ENCODE data around the gene KCNK4. TPM values are rescaled to one million over a fixed set of nuclear protein-coding genes. Genes with fewer than 3 reads are reported as not detected.

KCNK4 gene
- total and polyA plus RNA-seq, 4 donors: not detected

GRCh38 chr11:64256300-64256699 is 34.8 kb upstream of the KCNK4 start (continued):
- TF ChIP-seq, protein P1, sequence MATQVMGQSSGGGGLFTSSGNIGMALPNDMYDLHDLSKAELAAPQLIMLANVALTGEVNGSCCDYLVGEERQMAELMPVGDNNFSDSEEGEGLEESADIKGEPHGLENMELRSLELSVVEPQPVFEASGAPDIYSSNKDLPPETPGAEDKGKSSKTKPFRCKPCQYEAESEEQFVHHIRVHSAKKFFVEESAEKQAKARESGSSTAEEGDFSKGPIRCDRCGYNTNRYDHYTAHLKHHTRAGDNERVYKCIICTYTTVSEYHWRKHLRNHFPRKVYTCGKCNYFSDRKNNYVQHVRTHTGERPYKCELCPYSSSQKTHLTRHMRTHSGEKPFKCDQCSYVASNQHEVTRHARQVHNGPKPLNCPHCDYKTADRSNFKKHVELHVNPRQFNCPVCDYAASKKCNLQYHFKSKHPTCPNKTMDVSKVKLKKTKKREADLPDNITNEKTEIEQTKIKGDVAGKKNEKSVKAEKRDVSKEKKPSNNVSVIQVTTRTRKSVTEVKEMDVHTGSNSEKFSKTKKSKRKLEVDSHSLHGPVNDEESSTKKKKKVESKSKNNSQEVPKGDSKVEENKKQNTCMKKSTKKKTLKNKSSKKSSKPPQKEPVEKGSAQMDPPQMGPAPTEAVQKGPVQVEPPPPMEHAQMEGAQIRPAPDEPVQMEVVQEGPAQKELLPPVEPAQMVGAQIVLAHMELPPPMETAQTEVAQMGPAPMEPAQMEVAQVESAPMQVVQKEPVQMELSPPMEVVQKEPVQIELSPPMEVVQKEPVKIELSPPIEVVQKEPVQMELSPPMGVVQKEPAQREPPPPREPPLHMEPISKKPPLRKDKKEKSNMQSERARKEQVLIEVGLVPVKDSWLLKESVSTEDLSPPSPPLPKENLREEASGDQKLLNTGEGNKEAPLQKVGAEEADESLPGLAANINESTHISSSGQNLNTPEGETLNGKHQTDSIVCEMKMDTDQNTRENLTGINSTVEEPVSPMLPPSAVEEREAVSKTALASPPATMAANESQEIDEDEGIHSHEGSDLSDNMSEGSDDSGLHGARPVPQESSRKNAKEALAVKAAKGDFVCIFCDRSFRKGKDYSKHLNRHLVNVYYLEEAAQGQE (IDR thresholded peaks at IDR 0.05): no peak
- TF ChIP-seq TAF1 (conservative IDR thresholded peaks at IDR 0.05): no peak
- no peak for TF ChIP-seq HNF4A (conservative IDR thresholded peaks at IDR 0.05)
- TF ChIP-seq RAD21 (IDR thresholded peaks at IDR 0.05): no peak

- Histone ChIP-seq H3K27me3 (ENCODE audit: control insufficient read depth in 4 of 4, insufficient read depth in 4 of 4, low read length in 3 of 4) (no peaks in the 10 kb centered on the region), H3K9ac (ENCODE audit: low read depth in 1 of 2, low read length in 2 of 2) (no peak overlapping the region), H3K36me3 (ENCODE audit: control insufficient read depth in 4 of 4, insufficient read depth in 3 of 4, low read depth in 1 of 4, low read length in 3 of 4) (peaks cover 0 to 13% (median 4%) of the 10 kb centered on the region in 4 donors), H3K27ac (ENCODE audit: low read depth in 1 of 2, low read length in 2 of 2) (no peak overlapping the region), H3K4me3 (ENCODE audit: low read depth in 1 of 3, low read length in 3 of 3) (no peak overlapping the region), H3K9me3 (ENCODE audit: control insufficient read depth in 4 of 4, low read length in 3 of 4) (no peaks in the 10 kb centered on the region), H3K4me1 (ENCODE audit: control insufficient read depth in 4 of 4, insufficient read depth in 4 of 4, low read length in 3 of 4) (no peaks in the 10 kb centered on the region)
- no peak for DNase-seq (ENCODE audit: low spot score)
- 92% methylated on average over 24 of the region's 24 CpGs for WGBS
- TF ChIP-seq FOXA2 (IDR thresholded peaks at IDR 0.05): no peak
These were observed 32.7 kb upstream of the KCNK4 start for GRCh38 chr11:64258356-64258755.

DNA sequence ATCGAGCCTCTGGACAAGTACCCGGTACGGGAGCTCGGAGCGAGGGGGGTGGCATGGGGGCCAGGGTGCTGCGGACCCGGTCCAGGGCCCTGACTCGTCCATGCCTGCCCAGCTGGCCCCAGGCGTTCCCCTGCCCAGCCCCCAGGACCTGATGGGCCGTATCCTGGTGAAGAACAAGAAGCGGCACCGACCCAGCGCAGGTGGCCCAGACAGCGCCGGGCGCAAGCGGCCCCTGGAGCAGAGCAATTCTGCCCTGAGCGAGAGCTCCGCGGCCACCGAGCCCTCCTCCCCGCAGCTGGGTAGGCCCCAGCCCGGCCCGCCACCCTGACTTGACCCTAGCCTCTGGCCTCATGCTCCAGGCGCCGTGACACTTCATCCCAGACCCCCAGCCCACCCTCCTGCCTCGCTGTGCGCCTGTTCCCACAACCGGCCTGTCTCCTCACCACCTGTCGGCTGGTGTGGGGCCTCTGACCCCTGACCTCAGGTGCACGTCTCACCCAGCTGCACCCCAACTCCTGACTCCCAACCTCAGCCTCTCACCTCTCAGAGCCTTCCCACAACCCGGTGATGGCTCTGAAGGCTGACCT is 32.1 kb upstream of the KCNK4 start:
- WGBS: 93% methylated on average over 32 of the region's 32 CpGs
- no peak overlapping the region for H3K9ac ChIP-seq (ENCODE audit: low read depth in 1 of 2, low read length in 2 of 2)
- H3K27me3 ChIP-seq (ENCODE audit: control insufficient read depth in 4 of 4, insufficient read depth in 4 of 4, low read length in 3 of 4): no peaks in the 10 kb centered on the region
- H3K4me3 ChIP-seq (ENCODE audit: low read depth in 1 of 3, low read length in 3 of 3): no peak overlapping the region
- H3K36me3 ChIP-seq (ENCODE audit: control insufficient read depth in 4 of 4, insufficient read depth in 3 of 4, low read depth in 1 of 4, low read length in 3 of 4): peaks cover 0 to 14% (median 4%) of the 10 kb centered on the region in 4 donors
- no peak for DNase-seq (ENCODE audit: low spot score)
- no peaks in the 10 kb centered on the region for H3K4me1 ChIP-seq (ENCODE audit: control insufficient read depth in 4 of 4, insufficient read depth in 4 of 4, low read length in 3 of 4)
- H3K27ac ChIP-seq (ENCODE audit: low read depth in 1 of 2, low read length in 2 of 2): no peak overlapping the region
- H3K9me3 ChIP-seq (ENCODE audit: control insufficient read depth in 4 of 4, low read length in 3 of 4): no peaks in the 10 kb centered on the region
- TF ChIP-seq RXRA (IDR thresholded peaks at IDR 0.05): no peak
- TF ChIP-seq, protein P1 (IDR thresholded peaks at IDR 0.05): no peak
- TF ChIP-seq, protein P2, sequence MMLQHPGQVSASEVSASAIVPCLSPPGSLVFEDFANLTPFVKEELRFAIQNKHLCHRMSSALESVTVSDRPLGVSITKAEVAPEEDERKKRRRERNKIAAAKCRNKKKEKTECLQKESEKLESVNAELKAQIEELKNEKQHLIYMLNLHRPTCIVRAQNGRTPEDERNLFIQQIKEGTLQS (IDR thresholded peaks at IDR 0.05): no peak
- no peak for TF ChIP-seq NR2F2 (IDR thresholded peaks at IDR 0.05)
- no peak for TF ChIP-seq YY1 (IDR thresholded peaks at IDR 0.05)
- no peak for TF ChIP-seq RAD21 (IDR thresholded peaks at IDR 0.05)
- no peak for TF ChIP-seq SP1 (IDR thresholded peaks at IDR 0.05)
- TF ChIP-seq, protein P3, sequence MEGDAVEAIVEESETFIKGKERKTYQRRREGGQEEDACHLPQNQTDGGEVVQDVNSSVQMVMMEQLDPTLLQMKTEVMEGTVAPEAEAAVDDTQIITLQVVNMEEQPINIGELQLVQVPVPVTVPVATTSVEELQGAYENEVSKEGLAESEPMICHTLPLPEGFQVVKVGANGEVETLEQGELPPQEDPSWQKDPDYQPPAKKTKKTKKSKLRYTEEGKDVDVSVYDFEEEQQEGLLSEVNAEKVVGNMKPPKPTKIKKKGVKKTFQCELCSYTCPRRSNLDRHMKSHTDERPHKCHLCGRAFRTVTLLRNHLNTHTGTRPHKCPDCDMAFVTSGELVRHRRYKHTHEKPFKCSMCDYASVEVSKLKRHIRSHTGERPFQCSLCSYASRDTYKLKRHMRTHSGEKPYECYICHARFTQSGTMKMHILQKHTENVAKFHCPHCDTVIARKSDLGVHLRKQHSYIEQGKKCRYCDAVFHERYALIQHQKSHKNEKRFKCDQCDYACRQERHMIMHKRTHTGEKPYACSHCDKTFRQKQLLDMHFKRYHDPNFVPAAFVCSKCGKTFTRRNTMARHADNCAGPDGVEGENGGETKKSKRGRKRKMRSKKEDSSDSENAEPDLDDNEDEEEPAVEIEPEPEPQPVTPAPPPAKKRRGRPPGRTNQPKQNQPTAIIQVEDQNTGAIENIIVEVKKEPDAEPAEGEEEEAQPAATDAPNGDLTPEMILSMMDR (IDR thresholded peaks at IDR 0.05; ENCODE audit: low read depth, low read length, missing input control): no peak
- TF ChIP-seq FOXA1 (IDR thresholded peaks at IDR 0.05): no peak
- TF ChIP-seq GABPA (IDR thresholded peaks at IDR 0.05 in 1 of 2, conservative IDR thresholded peaks at IDR 0.05 in 1 of 2): no peak
- no peak for TF ChIP-seq TAF1 (conservative IDR thresholded peaks at IDR 0.05)
- TF ChIP-seq, protein P4, sequence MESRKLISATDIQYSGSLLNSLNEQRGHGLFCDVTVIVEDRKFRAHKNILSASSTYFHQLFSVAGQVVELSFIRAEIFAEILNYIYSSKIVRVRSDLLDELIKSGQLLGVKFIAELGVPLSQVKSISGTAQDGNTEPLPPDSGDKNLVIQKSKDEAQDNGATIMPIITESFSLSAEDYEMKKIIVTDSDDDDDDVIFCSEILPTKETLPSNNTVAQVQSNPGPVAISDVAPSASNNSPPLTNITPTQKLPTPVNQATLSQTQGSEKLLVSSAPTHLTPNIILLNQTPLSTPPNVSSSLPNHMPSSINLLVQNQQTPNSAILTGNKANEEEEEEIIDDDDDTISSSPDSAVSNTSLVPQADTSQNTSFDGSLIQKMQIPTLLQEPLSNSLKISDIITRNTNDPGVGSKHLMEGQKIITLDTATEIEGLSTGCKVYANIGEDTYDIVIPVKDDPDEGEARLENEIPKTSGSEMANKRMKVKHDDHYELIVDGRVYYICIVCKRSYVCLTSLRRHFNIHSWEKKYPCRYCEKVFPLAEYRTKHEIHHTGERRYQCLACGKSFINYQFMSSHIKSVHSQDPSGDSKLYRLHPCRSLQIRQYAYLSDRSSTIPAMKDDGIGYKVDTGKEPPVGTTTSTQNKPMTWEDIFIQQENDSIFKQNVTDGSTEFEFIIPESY (IDR thresholded peaks at IDR 0.05): no peak
- no peak for TF ChIP-seq EGR1 (IDR thresholded peaks at IDR 0.05; ENCODE audit: low read depth in 2 of 2)
- TF ChIP-seq FOXA2 (IDR thresholded peaks at IDR 0.05): no peak
- no peak for TF ChIP-seq HNF4A (conservative IDR thresholded peaks at IDR 0.05)
- TF ChIP-seq JUND (IDR thresholded peaks at IDR 0.05): no peak
- no peak for TF ChIP-seq MAX (IDR thresholded peaks at IDR 0.05)
- TF ChIP-seq HNF4G (IDR thresholded peaks at IDR 0.05): no peak

Data from liver (tissue), 9 donors.